AG10803 (cell line): Measurements from ENCODE around the gene HILPDA.
"Not testable (repeated sequence)": the region's sequence is repeated elsewhere in the genome, so short reads cannot be mapped to it uniquely, and the experiment has no call there.

Source experiments
- DNase-seq: peaks from one replicate; pipeline ENCODE4 v3.0.0; 2010; ENCODE audit warnings: low read depth
- H3K4me3 ChIP-seq: 2 replicates; pipeline ENCODE4 v1.5.1; 2011; ENCODE audit warnings: mild to moderate bottlenecking, low read length, control low read depth
- TF ChIP-seq, protein P1 (sequence below): conservative IDR thresholded peaks from 2 replicates; pipeline ENCODE4 v1.5.1; 2011; ENCODE audit warnings: mild to moderate bottlenecking, low read length, control low read depth, inconsistent platforms

Gene HILPDA

DNA sequence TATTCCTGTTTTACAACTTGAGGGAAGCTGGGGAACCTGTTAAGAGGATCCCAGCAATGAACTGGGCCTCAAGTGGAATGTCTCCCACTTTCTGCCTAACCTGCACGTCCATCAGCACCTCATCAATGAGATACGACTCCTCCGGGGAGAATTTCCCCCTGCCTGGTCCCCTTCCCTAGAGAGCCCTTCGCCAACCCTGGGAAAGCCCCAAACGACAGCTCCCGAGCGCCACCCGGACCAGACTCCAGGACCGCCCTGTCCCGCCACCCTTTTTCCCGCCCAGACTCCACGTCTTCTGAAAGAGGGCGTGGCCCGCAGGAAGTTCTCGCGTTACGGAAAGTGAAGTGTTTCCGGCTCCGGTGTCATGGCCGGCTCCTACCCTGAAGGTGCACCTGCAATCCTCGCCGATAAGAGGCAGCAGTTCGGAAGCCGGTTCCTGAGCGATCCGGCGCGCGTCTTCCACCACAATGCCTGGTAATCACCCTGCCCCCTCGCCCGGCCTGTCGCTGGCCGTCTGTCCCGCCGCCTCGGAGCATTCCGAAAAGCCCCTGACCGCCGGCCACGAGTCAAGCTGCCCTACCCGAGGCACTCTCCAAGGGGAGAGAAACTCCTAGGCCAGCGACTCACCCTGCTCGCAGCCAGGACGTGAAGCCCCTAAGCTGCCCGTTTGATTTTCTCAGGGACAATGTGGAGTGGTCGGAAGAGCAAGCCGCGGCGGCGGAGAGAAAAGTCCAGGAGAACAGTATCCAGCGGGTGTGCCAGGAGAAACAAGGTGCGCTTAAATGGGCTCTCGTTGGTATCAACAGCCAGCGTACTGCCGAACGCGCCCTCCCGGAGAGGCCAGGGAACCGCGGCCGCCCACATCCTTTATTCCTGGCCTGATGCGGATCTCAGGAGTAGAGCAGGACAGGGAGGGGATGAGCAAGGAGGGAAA lies 21.0 kb downstream of the HILPDA start, which contains the start of gene METTL2B:
Gene METTL2B, plus strand, starts transcription at position 347 of the 934 bp plus-strand sequence. Its CDS starts 18 bp downstream, at position 365.
- peak; percentile 86 for DNase-seq
- TF ChIP-seq, protein P1, sequence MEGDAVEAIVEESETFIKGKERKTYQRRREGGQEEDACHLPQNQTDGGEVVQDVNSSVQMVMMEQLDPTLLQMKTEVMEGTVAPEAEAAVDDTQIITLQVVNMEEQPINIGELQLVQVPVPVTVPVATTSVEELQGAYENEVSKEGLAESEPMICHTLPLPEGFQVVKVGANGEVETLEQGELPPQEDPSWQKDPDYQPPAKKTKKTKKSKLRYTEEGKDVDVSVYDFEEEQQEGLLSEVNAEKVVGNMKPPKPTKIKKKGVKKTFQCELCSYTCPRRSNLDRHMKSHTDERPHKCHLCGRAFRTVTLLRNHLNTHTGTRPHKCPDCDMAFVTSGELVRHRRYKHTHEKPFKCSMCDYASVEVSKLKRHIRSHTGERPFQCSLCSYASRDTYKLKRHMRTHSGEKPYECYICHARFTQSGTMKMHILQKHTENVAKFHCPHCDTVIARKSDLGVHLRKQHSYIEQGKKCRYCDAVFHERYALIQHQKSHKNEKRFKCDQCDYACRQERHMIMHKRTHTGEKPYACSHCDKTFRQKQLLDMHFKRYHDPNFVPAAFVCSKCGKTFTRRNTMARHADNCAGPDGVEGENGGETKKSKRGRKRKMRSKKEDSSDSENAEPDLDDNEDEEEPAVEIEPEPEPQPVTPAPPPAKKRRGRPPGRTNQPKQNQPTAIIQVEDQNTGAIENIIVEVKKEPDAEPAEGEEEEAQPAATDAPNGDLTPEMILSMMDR, result peak; percentile 43
- peak within 1 kb of the TSS; percentile 77 for H3K4me3 ChIP-seq

DNA sequence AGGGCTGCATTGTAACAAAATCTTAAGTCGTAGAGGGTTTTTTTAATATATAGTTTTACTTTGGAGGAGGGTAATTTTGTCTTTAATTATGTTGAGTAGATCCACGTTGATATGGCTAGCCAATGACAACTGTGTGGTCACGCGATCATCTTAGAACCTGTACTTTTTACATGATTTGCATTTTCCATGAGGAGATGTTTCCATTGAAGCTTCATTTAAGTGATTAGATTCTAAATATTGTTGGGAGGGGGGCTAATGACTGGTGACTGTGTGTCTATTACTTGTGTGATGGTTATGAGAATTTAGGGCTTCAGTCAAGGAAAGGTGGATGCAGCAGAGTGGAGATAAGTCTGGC lies 21.6 kb downstream of the HILPDA start:
- peak overlapping the region; percentile 77 for H3K4me3 ChIP-seq
- DNase-seq, result not testable (repeated sequence)

DNA sequence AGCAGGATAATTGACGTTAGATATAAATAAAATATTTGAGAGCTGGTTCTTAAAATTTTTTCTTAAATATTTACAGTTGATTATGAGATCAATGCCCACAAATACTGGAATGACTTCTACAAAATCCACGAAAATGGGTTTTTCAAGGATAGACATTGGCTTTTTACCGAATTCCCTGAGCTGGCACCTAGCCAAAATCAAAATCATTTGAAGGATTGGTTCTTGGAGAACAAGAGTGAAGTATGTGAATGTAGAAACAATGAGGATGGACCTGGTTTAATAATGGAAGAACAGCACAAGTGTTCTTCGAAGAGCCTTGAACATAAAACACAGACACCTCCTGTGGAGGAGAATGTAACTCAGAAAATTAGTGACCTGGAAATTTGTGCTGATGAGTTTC lies 23.4 kb downstream of the HILPDA start:
- DNase-seq, result not testable (repeated sequence)

DNA sequence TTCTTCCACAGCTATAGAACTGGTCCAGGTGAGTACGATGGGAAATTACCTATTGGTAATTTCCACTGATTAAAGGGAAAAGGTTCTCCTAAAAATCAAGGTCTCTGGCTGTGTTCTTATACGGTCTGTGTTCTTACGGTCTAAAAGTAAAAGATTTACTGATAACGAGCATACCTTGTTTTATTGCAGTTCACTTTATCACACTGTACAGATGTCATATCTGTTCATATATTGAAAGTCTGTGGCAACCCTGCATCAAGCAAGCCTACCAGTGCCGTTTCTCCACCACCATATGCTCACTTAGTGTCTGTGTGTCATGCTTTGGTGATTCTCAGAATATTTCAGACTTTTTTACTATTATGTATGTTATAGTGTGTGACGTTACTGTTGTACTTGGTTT lies 32.5 kb downstream of the HILPDA start:
- not testable (repeated sequence) for DNase-seq, H3K4me3 ChIP-seq

More for the DNA sequence above, 23.4 kb downstream of the HILPDA start:
- H3K4me3 ChIP-seq, result not testable (repeated sequence)

DNA sequence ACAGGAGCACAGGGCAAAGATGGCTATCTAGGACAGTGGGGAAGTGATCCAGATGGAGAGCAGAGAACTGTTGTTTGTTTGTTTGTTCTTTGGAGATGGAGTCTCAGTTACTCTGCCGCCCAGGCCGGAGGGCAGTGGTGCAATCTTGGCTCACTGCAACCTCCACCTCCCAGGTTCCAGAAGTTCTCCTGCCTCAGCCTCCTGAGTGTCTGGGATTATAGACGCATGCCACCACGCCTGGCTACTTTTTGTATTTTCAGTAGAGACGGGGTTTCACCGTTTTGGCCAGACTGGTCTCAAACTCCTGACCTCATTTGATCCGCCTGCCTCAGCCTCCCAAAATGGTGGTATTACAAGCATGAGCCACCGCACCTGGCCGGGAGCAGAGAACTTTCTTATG lies 41.7 kb downstream of the HILPDA start:
- H3K4me3 ChIP-seq, result no peak overlapping the region
- no peak for DNase-seq
- TF ChIP-seq, protein P1, result no peak

DNA sequence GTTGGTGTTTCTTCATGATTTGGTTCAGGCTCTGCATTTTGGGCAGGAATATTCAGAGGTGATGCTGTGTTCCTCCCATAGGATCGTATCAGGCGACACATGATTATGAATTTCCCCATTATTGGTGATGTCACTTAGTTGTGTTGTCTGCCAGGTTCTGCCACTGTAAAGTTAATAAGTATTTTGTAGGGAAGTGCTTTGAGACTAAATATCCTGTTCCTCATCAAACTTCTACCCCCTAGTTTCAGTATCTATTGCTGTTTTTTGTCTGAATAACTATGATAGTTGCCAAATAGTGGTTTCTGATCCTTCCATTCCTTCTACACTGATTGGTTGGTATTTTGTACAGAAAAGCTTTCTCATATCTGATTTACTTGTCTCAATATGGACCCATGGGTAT lies 49.7 kb downstream of the HILPDA start:
- H3K4me3 ChIP-seq, result not testable (repeated sequence)

DNA sequence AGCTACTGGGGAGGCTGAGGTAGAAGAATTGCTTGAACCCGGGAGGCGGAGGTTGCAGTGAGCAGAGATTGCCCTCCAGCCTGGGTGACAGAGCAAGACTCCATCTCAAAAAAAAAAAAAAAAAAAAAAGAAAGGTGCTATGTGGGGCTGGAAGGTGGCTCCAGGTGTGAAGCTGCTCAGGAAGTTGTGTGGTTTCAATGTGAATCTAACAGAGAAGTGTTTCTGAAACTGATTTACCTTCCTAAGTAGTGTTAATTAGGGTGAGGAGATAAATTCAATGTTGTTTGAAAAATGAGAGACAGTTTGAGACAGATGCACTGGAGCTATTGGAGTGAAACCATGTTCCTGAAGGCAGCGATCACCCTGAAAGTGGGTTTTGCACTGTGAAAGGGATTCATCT lies 51.1 kb downstream of the HILPDA start:
- DNase-seq, H3K4me3 ChIP-seq: not testable (repeated sequence)

More for the DNA sequence above, 49.7 kb downstream of the HILPDA start:
- not testable (repeated sequence) for DNase-seq

DNA sequence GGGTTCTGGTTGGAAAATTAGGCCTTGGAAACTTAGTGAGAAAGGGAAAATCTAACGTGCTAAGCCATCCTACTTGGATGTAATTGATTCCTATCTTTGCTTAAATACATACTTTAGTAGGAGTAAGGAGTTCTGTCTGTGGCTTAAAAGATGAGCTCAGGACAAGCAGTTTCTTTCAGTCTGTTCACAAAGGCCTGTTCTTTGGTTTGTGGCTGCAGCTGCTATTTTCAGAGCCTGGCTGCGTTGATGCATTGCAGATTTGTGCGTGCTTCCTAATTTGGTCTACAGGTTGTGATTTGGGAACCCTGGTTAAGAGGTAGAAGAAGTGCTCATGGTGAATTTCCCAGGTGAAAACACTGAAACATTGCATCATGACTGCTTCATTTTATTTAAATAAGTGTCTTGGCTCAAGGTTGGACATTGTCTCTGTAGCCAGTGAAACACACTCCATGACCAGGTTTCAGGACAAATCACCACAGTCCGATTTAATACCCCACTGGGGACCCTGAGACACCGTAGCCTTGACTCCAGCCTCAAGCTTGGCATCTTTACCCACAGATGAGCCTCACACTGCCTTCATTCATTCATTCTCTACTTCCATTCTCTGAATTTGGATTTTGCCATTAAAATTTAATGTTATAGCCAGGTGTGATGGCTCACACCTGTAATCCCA lies 51.8 kb downstream of the HILPDA start:
- not testable (repeated sequence) for H3K4me3 ChIP-seq, DNase-seq
